Kidney glomerular epithelial cell (primary cell): Measurements from ENCODE around the gene EMILIN2.
"Not testable (repeated sequence)": the region's sequence is repeated elsewhere in the genome, so short reads cannot be mapped to it uniquely, and the experiment has no call there.

Experiments used
- DNase-seq: peaks from one replicate; lab custom pipeline; 2025; lab: John Stamatoyannopoulos, UW

Gene EMILIN2

GRCh38 chr18:2846636-2847316 lies at the start of gene EMILIN2:
EMILIN2 (plus strand) TSS chr18:2847006; CDS start chr18:2847189, 183 bp downstream.
- DNase-seq = no peak

DNA sequence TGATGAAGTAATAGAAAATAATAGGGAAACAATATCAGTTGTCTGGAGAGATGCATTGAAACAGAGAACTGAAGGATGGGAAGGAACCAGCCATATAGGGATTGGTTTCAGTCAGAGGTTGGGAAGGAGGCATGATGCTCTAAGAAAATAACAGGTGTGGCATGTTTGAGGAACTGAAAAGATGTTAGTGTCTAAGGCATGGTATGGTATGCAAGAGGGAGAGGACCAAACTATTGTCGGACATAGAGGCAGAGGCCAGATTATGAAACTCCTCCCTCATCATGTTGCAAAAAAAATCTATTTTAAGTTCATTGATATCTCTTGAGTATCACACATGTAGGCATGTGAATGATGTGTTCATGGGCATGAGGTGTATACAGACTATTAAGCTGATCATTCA lies 48.9 kb upstream of the EMILIN2 start:
- no peak for DNase-seq

- no peak for DNase-seq
These were observed 47.4 kb upstream of the EMILIN2 start for GRCh38 chr18:2799369-2799768.

GRCh38 chr18:2805970-2806943 lies 40.5 kb upstream of the EMILIN2 start:
- no peak for DNase-seq

DNA sequence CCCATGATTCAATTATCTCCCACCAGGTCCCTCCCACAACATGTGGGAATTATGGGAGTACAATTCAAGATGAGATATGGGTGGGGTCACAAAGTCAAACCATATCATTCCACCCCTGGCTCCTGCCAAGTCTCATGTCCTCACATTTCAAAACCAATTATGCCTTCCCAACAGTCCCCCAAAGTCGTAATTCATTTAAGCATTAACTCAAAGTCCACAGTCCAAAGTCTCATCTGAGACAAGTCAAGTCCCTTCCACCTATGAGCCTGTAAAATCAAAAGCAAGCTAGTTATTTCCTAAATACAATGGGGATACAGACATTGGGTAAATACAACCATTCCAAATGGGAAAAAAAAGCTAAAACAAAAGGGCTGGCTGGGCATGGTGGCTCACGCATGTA lies 38.2 kb upstream of the EMILIN2 start:
- not testable (repeated sequence) for DNase-seq

GRCh38 chr18:2809666-2810183 lies 37.1 kb upstream of the EMILIN2 start:
- not testable (repeated sequence) for DNase-seq

DNA sequence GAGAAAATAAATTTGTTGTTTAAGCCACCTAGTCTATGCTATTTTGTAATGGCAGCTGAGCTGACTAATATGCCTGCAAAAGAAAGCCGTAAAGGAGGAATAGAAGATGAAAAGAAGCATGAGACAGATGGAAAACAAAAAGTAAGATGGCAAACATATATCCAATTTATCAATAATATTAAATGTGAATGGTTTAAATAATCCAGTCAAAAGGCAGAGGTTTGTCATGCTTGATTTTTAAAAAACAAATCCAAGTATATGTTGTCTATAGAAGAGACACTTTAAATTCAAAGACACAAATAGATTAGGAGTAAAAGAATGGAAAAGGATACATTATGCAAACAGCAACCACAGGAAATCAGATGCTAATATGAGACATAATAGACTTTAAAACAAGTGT lies 35.4 kb upstream of the EMILIN2 start:
- no peak for DNase-seq

DNA sequence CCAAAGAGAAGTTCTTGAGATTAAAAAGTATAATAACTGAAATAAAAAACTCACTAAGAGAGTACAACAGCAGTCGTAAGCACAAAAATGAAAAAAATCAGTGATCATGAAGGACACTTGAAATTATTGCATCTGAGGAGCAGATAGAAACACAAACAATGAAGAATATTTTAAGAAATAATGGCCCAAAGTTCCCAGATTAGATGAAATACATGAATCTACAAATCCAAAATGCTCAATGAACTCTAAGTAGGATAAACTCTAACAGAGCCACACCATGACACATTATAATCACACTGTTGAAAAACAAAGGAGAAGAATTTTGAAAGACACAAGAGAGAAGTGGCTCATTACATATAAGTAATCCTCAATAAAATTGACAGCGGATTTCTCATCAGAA lies 31.9 kb upstream of the EMILIN2 start:
- DNase-seq = no peak

DNA sequence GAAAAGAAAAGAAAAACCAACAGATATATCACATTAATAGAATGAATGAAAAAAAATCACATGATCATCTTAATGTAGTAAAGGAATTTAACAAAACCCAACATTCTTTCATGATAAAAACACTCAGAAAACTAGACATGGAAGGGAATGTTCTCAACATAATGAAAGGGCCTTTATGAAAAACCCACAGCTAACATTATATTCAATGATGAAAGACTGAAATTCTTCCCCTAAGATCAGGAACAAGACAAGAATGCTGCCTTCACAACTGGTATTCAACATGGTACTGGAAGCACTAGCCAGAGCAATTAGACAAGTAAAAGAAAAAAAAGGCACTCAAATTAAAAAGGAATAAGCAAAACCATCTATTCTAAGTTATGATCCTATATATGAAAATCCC lies 28.5 kb upstream of the EMILIN2 start:
- DNase-seq = no peak

DNA sequence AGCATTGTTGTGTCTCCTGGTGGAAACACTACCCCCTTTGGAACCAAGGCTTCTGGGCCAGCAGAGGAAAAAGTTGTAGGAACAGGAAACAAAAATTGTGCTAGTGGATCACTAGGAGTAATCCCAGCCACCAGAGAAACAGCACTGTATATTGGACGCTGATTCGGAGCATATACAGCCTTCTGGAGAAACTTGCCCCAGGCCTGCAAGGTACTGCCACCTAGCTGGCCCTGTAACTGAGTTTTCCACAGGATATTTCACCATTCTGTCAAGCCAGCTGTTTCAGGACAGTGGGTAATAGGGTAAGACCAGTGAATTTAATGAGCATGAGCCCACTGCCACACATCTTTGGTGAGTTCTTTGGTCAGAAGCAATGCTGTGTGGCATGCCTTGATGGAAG lies 25.1 kb upstream of the EMILIN2 start:
- no peak for DNase-seq

DNA sequence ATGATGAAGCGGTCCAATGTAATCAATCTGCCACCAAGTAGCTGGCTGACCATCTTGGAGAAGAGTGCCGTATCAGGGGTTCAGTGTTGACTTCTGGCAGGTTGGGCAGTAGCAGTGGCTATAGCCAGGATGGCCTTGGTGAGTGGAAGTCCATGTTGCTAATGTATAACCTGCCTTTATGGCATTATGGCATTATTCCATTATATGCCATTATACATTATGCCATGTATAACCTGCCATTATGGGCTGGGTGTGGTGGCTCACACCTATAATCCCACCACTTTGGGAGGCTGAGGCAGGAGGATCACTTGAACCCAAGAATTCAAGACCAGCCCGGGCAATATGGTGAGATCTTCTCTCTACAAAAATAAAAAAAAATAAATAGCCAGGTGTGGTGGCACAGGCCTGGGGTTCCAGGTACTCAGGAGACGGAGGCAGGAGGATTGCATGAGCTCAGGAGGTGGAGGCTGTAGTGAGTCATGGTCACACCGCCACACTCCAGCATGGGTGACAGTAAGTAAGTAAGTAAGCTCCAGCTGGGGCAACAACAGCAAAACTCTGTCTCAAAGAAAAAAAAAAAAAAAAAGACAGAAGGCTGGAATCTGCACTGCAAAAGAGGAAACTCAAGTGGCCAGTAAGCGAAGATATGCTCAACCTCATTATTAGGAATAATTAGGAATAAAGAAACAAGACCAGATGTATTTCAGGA lies 24.4 kb upstream of the EMILIN2 start:
- DNase-seq = no peak

DNA sequence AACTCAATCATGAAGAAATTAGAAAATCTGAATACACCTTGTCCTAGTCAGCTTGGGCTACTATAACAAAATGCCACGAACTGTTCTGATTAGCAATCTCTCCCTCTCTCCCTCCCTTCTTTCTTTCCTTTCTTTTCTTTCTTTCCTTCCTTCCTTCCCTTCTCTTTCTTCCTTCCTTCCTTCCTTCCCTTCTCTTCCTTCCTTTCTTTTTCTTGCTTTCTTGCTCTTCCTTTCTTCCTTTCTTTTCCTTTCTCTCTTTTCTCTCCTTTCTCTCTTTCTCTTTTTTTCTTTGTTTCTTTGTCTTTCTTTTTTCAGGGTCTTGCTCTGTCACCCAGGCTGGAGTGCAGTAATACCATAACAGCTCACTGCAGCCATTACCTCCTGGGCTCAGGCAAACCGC lies 23.6 kb upstream of the EMILIN2 start:
- DNase-seq = no peak

- no peak for DNase-seq
These were observed 22.8 kb upstream of the EMILIN2 start for GRCh38 chr18:2823966-2824365.

DNA sequence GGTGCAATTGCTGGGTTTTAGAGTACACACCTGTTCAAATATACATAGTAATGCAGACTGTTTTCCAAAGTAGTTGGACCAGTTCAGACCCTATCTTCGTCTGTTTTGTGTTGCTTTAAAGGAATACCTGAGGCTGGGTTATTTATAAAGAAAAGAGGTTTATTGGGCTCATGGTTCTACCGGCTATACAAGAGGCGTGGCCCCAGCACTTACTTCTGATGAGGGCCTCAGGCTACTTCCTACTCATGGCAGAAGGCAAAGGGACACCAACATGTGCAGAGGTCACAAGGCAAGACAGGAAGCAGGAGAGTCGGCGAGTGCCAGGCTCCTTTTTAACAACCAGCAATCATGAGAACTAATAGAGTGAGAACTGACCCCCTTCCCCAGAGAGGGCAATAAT lies 21.9 kb upstream of the EMILIN2 start:
- no peak for DNase-seq

DNA sequence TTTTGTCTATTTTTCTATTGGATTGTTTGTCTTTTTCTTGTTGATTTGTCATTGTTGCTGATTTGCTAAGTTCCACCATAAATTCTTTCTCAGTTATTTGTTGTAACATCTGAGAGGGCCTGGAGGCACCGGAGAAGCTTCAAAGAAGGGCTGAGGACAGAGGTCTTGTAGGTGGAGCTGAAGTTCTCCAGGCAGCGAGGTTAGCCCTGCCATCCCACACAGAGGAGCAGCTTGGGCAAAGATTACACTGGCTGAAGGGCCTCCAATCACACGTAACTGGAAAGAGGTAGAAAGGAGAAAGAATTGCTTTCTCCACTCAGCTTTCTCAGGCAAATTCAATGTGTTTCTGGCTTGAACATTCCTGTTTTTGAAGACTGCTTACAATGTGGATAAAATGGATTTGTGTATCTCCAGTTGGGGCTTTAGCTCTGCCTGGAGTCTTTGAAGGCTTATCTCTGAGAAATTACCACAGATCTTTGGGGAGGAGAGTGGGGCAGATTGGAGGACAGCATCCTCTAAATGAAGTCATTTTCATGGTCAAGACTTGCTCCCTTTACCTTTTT lies 21.1 kb upstream of the EMILIN2 start:
- no peak for DNase-seq

DNA sequence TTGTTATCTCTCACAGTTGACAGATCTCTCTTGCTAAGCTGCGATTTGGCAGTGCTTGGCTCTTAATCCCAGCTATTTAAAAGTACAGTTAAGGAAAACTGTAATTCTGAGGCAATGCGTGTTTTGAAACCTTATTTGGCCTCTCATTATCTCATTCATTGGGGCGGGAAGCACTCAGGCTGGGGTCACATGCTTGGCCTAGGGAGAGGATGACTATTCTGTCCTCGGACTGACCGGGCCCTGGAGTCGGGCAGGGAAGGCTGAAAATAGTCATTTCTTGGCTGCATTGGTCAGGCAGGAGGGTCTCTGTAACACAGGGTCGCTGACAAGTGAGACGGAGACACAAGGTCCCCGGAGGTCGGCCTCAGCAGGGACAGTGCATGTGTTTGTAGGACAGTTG lies 20.2 kb upstream of the EMILIN2 start:
- DNase-seq = no peak

DNA sequence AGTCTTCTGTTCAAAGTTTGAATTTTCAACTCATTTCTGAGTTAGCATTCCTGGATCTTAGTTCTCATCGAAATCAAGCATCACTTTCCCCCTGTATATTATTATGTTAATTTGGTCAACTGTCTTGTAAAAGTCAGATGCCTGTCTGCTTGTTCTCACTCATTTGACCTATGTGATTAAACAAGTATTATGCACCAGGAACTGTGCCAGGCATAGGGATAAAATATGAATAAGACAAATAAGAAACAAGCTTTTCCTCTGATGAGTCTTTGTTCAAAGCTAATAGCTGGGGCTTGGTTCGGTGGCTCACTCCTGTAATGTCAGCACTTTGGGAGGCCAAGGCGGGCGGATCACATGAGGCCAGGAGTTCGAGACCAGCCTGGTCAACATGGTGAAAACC lies 19.7 kb upstream of the EMILIN2 start:
- DNase-seq = no peak

GRCh38 chr18:2836118-2836517 lies 10.7 kb upstream of the EMILIN2 start:
- DNase-seq = not testable (repeated sequence)

DNA sequence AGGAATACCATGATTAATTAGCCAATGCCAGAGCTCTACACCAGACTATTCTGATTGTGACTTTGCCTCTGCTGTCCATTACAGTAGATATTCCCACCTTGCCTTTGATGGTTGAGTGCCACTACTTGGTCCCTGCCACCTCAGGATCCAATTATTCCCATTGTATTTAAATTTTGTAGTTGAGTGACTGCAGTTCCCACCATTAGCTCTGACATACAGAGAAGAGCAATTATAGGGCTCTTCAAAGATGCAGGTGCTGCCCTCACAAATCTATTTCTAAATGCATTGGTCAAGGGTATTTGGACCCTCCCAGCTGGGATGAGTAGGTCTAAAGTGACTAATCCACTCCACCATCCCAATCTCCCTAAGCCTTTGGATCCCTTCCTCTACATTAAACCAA lies 9.5 kb upstream of the EMILIN2 start:
- DNase-seq = not testable (repeated sequence)

DNA sequence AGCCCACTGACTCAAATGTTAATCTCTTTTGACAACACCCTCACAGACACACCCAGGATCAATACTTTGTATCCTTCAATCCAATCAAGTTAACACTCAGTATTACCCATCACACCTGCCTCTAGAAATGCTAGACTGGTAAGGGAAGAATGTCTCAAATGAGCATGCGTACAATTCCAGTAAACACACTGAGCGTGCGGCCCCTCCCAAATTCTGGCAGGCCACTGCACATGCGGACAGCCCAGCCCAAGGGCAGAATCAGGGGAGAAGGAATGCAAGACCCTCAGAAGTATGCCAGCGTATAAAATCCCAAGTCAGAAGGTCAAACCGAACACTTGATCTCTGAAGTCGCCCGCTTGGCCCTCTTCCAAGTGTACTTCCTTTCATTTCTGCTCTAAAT lies 7.6 kb upstream of the EMILIN2 start:
- no peak for DNase-seq

- DNase-seq = no peak
These were observed 6.3 kb upstream of the EMILIN2 start for GRCh38 chr18:2840521-2840920.

- no peak for DNase-seq
These were observed 3.7 kb upstream of the EMILIN2 start for GRCh38 chr18:2843146-2843545.
